ENCODE measurements around the gene PALLD. TPM values are rescaled to one million over a fixed set of nuclear protein-coding genes. Genes with fewer than 3 reads are reported as not detected.
A peak's percentile ranks its signal among the peaks of the same experiment; 100 is the strongest.

The PALLD gene
- total RNA-seq, 1 donor from 2014 or later, result 179 TPM

GRCh38 chr4:168549143-168549542 is 52.3 kb downstream of the PALLD start:
- H3K27me3 ChIP-seq, result no peaks in the 10 kb centered on the region
- H3K4me1 ChIP-seq, result no peaks in the 10 kb centered on the region
- no peaks in the 10 kb centered on the region for H3K9me3 ChIP-seq
- intact Hi-C loops (cut with DNase I), result no loop called here
- ATAC-seq, result no peak
- H3K27ac ChIP-seq, result no peak overlapping the region
- no peak for TF ChIP-seq CTCF (IDR thresholded peaks at IDR 0.05)
- H3K36me3 ChIP-seq, result no peaks in the 10 kb centered on the region
- no peak for DNase-seq
- no peak overlapping the region for H3K4me3 ChIP-seq

GRCh38 chr4:168550064-168550766 is 53.4 kb downstream of the PALLD start:
- H3K4me1 ChIP-seq, result no peaks in the 10 kb centered on the region
- H3K9me3 ChIP-seq, result no peaks in the 10 kb centered on the region
- DNase-seq, result no peak
- H3K27ac ChIP-seq, result no peak overlapping the region
- no peak overlapping the region for H3K4me3 ChIP-seq
- no peak for ATAC-seq
- intact Hi-C loops (cut with DNase I), result no loop called here
- no peaks in the 10 kb centered on the region for H3K36me3 ChIP-seq
- no peaks in the 10 kb centered on the region for H3K27me3 ChIP-seq
- TF ChIP-seq CTCF (IDR thresholded peaks at IDR 0.05), result no peak

- Histone ChIP-seq H3K9me3 (no peaks in the 10 kb centered on the region), H3K27ac (no peak overlapping the region), H3K4me1 (no peaks in the 10 kb centered on the region), H3K36me3 (no peaks in the 10 kb centered on the region), H3K27me3 (no peaks in the 10 kb centered on the region), H3K4me3 (no peak overlapping the region)
- no peak for DNase-seq
- no peak for ATAC-seq
- intact Hi-C loops (cut with DNase I), result no loop called here
- no peak for TF ChIP-seq CTCF (IDR thresholded peaks at IDR 0.05)
Measured at GRCh38 chr4:168551211-168551610, 54.4 kb downstream of the PALLD start.

- H3K36me3 ChIP-seq, result no peaks in the 10 kb centered on the region
- no peak overlapping the region for H3K27ac ChIP-seq
- ATAC-seq (peak; percentile 63), DNase-seq (no peak)
- intact Hi-C loops (cut with DNase I), result no loop called here
- no peaks in the 10 kb centered on the region for H3K4me1 ChIP-seq
- H3K27me3 ChIP-seq, result no peaks in the 10 kb centered on the region
- TF ChIP-seq CTCF (IDR thresholded peaks at IDR 0.05), result no peak
- H3K9me3 ChIP-seq, result no peaks in the 10 kb centered on the region
- H3K4me3 ChIP-seq, result no peak overlapping the region
Measured at GRCh38 chr4:168551945-168552695, 55.3 kb downstream of the PALLD start.

GRCh38 chr4:168553714-168554370 is 57.0 kb downstream of the PALLD start:
- H3K27me3 ChIP-seq, result no peaks in the 10 kb centered on the region
- no peak for ATAC-seq
- no peaks in the 10 kb centered on the region for H3K36me3 ChIP-seq
- H3K27ac ChIP-seq, result no peak overlapping the region
- no peak for TF ChIP-seq CTCF (IDR thresholded peaks at IDR 0.05)
- DNase-seq, result no peak
- H3K4me3 ChIP-seq, result no peak overlapping the region
- intact Hi-C loops (cut with DNase I), result no loop called here
- no peaks in the 10 kb centered on the region for H3K9me3 ChIP-seq
- no peaks in the 10 kb centered on the region for H3K4me1 ChIP-seq

Measured in upper lobe of right lung (tissue), 1 donor.